ENCODE measurements around the gene VWA7. TPM values are rescaled to one million over a fixed set of nuclear protein-coding genes. Genes with fewer than 3 reads are reported as not detected.

Gene VWA7
- total RNA-seq, 2 experiments from 2014 or later: 1.6 to 1.9 TPM

Other genes starting within 250 kb of the VWA7 start
- gene MCCD1, start 248.4 kb downstream of the VWA7 start, total RNA-seq: not detected
- gene DDX39B, start 235.3 kb downstream of the VWA7 start, total RNA-seq: 100 to 1,000 TPM; 611 to 614 TPM
- gene ATP6V1G2, start 230.7 kb downstream of the VWA7 start, total RNA-seq: 1 to 10 TPM; 1.2 to 1.4 TPM
- 10 to 100 TPM; 11.4 to 12.3 TPM for gene NFKBIL1, start 229.7 kb downstream of the VWA7 start, total RNA-seq
- 100 to 1,000 TPM; 702 to 706 TPM for gene LTA, start 205.0 kb downstream of the VWA7 start, total RNA-seq
- gene TNF, start 201.8 kb downstream of the VWA7 start, total RNA-seq: 100 to 1,000 TPM; 161 to 162 TPM
- gene LTB, start 194.9 kb downstream of the VWA7 start, total RNA-seq: 100 to 1,000 TPM; 178 to 181 TPM
- 10 to 100 TPM; 16.3 to 19.2 TPM for gene LST1, start 191.1 kb downstream of the VWA7 start, total RNA-seq
- 10 to 100 TPM; 25.2 to 29.7 TPM for gene NCR3, start 184.3 kb downstream of the VWA7 start, total RNA-seq
- 10 to 100 TPM; 53.8 to 62.0 TPM for gene AIF1, start 162.1 kb downstream of the VWA7 start, total RNA-seq
- 100 to 1,000 TPM; 255 to 257 TPM for gene PRRC2A, start 156.6 kb downstream of the VWA7 start, total RNA-seq
- gene BAG6, start 124.7 kb downstream of the VWA7 start, total RNA-seq: 100 to 1,000 TPM; 254 to 267 TPM
- gene APOM, start 121.4 kb downstream of the VWA7 start, total RNA-seq: 1 to 10 TPM; 1.9 to 2.2 TPM
- 10 to 100 TPM; 16.7 to 17.6 TPM for gene C6orf47, start 116.5 kb downstream of the VWA7 start, total RNA-seq
- 10 to 100 TPM; 44.6 to 45.1 TPM for gene GPANK1, start 112.3 kb downstream of the VWA7 start, total RNA-seq
- gene CSNK2B, start 111.2 kb downstream of the VWA7 start, total RNA-seq: 100 to 1,000 TPM; 329 TPM
- gene LY6G5B, start 107.4 kb downstream of the VWA7 start, total RNA-seq: 10 to 100 TPM; 18.1 to 20.1 TPM
- gene LY6G5C, start 96.3 kb downstream of the VWA7 start, total RNA-seq: 1 to 10 TPM; 3.1 to 3.5 TPM
- gene ABHD16A, start 74.0 kb downstream of the VWA7 start, total RNA-seq: 10 to 100 TPM; 30.1 to 32.0 TPM
- not detected for gene LY6G6F, start 70.5 kb downstream of the VWA7 start, total RNA-seq
- not detected for gene LY6G6D, start 62.0 kb downstream of the VWA7 start, total RNA-seq
- not detected for gene LY6G6C, start 55.6 kb downstream of the VWA7 start, total RNA-seq
- gene MPIG6B, start 54.0 kb downstream of the VWA7 start, total RNA-seq: under 1 TPM in 1 of 2 experiments, not detected in 1; 0.06 TPM
- 1 to 10 TPM; 4.6 to 4.9 TPM for gene DDAH2, start 48.0 kb downstream of the VWA7 start, total RNA-seq
- 100 to 1,000 TPM; 383 to 395 TPM for gene CLIC1, start 40.8 kb downstream of the VWA7 start, total RNA-seq
- 10 to 100 TPM; 60.3 to 61.5 TPM for gene MSH5, start 37.3 kb downstream of the VWA7 start, total RNA-seq
- 1 to 10 TPM; 7.6 to 8.6 TPM for gene SAPCD1, start 14.7 kb downstream of the VWA7 start, total RNA-seq
- gene VARS1, start 18.4 kb upstream of the VWA7 start, total RNA-seq: 100 to 1,000 TPM; 190 to 191 TPM
- gene LSM2, start 29.6 kb upstream of the VWA7 start, total RNA-seq: 100 to 1,000 TPM; 154 to 166 TPM
- gene HSPA1L, start 38.0 kb upstream of the VWA7 start, total RNA-seq: 1 to 10 TPM; 2.6 to 2.7 TPM
- 10 to 100 TPM; 62.0 to 63.9 TPM for gene HSPA1A, start 38.2 kb upstream of the VWA7 start, total RNA-seq
- 10 to 100 TPM; 82.6 to 86.9 TPM for gene HSPA1B, start 50.4 kb upstream of the VWA7 start, total RNA-seq
- gene NEU1, start 85.5 kb upstream of the VWA7 start, total RNA-seq: 10 to 100 TPM; 15.9 to 17.4 TPM
- gene SLC44A4, start 101.7 kb upstream of the VWA7 start, total RNA-seq: not detected
- 10 to 100 TPM; 67.4 to 67.8 TPM for gene EHMT2, start 120.4 kb upstream of the VWA7 start, total RNA-seq
- gene ZBTB12, start 124.8 kb upstream of the VWA7 start, total RNA-seq: 1 to 10 TPM; 3.3 to 3.6 TPM
- gene C2, start 150.4 kb upstream of the VWA7 start, total RNA-seq: under 1 TPM; 0.59 to 0.82 TPM
- gene CFB, start 168.8 kb upstream of the VWA7 start, total RNA-seq: not detected
- gene NELFE, start 181.6 kb upstream of the VWA7 start, total RNA-seq: 10 to 100 TPM; 80.0 to 85.7 TPM
- 100 to 1,000 TPM; 106 to 109 TPM for gene SKIC2, start 181.8 kb upstream of the VWA7 start, total RNA-seq
- gene DXO, start 194.8 kb upstream of the VWA7 start, total RNA-seq: 10 to 100 TPM; 11.8 to 13.7 TPM
- gene C4A, start 204.7 kb upstream of the VWA7 start, total RNA-seq: 1 to 10 TPM; 3.0 to 3.7 TPM
- 1 to 10 TPM; 2.5 to 3.6 TPM for gene C4B, start 237.5 kb upstream of the VWA7 start, total RNA-seq

All from activated CD8-positive, alpha-beta memory T cell treated with anti-CD3 and anti-CD28 coated beads for 36 hours (primary cell).